HCT116 (cell line): Measurements from ENCODE around the gene CDH22. TPM values are rescaled to one million over a fixed set of nuclear protein-coding genes. Genes with fewer than 3 reads are reported as not detected.

ENCODE experiments used
- ATAC-seq: fragments of 200-7000 bp; cut with Tn5 transposase; 2 replicates; pipeline ENCODE4 v1.9.1; 2020; ENCODE audit warnings: mild to moderate bottlenecking, moderate library complexity
- BruUV-seq: library from RNA; stranded (reverse); fragments of 400-500 nt; replicated peaks from 2 replicates; lab custom pipeline; 2021; lab: Mats Ljungman, UMichigan
- CTCF ChIA-PET: fragments of 300-600 bp; sonication (Branson Sonifier 250); formaldehyde crosslinking; loops from one replicate; lab custom pipeline; 2021; ENCODE audit warnings: antibody characterized with exemption; lab: Charles Lee
- POLR2A ChIA-PET: fragments of 300-600, 350-600 bp; sonication (Branson Sonifier 250); formaldehyde crosslinking; loops from one replicate; lab custom pipeline; 2021; ENCODE audit warnings: antibody characterized with exemption; lab: Charles Lee
- RAD21 ChIA-PET, 2 experiments: fragments of 300-600 bp; sonication (Branson Sonifier 250); formaldehyde crosslinking; loops; one replicate each; lab custom pipeline; 2023; ENCODE audit warnings: low total read pairs in 2 of 2; ENCODE audit not compliant: uncharacterized antibody in 2 of 2, unreplicated experiment in 2 of 2, low non-redundant PET in 1 of 2; lab: Charles Lee
- DNase-seq: peaks from one replicate; pipeline ENCODE4 v3.0.0-alpha.2; 2010; ENCODE audit warnings: low read depth, low spot score
- H2AFZ ChIP-seq: fragments of 200-600 bp; shearing (Covaris generic), sonication (generic); 2 replicates; pipeline ENCODE4 v1.6.1; 2017; ENCODE audit warnings: low read depth, mixed run types, mixed read lengths, antibody characterized with exemption, low read length; ENCODE audit not compliant: poor library complexity, severe bottlenecking
- H3K27ac ChIP-seq: 2 replicates; pipeline ENCODE4 v1.5.1; 2012; ENCODE audit warnings: low read depth, low read length
- H3K27me3 ChIP-seq: fragments of 200-600 bp; sonication (generic); 2 replicates; pipeline ENCODE4 v1.6.1; 2016; ENCODE audit warnings: mixed run types, low read length, mixed read lengths; ENCODE audit not compliant: insufficient read depth
- H3K36me3 ChIP-seq, 2 experiments: fragments of 200-500 bp in 1 of 2; fragments of 200-600 bp in 1 of 2; sonication (Bioruptor generic) in 1 of 2; sonication (generic) in 1 of 2; 2 replicates each; pipeline versions ENCODE4 v1.5.1 to v1.6.1; 2014 to 2016; ENCODE audit warnings: low read length in 2 of 2, inconsistent platforms in 1 of 2, mixed read lengths in 1 of 2, mixed run types in 1 of 2; ENCODE audit not compliant: insufficient read depth in 2 of 2, control insufficient read depth in 1 of 2
- H3K4me1 ChIP-seq, 2 experiments: fragments of 200-600 bp in 1 of 2; sonication (generic) in 1 of 2; 2 replicates each; pipeline versions ENCODE4 v1.5.1 to v1.6.1; 2012 to 2017; ENCODE audit warnings: low read length in 2 of 2, inconsistent platforms in 1 of 2, mild to moderate bottlenecking in 1 of 2, mixed read lengths in 1 of 2, mixed run types in 1 of 2, moderate library complexity in 1 of 2; ENCODE audit not compliant: insufficient read depth in 2 of 2, control insufficient read depth in 1 of 2
- H3K4me2 ChIP-seq: fragments of 200-600 bp; sonication (generic); 2 replicates; pipeline ENCODE4 v1.6.1; 2017; ENCODE audit warnings: mixed run types, low read length, mixed read lengths
- H3K4me3 ChIP-seq, 2 experiments: fragments of 200-600 bp in 1 of 2; sonication (generic) in 1 of 2; replicated peaks in 1 of 2; 2 replicates each; pipeline ENCODE4 v1.5.1; 2011 to 2016; ENCODE audit warnings: low read length in 2 of 2, control low read depth in 1 of 2, low read depth in 1 of 2, mild to moderate bottlenecking in 1 of 2, mixed read lengths in 1 of 2, mixed run types in 1 of 2
- H3K79me2 ChIP-seq: fragments of 200-600 bp; sonication (generic); 2 replicates; pipeline ENCODE4 v1.6.1; 2017; ENCODE audit warnings: mild to moderate bottlenecking, mixed run types, low read length, moderate library complexity, mixed read lengths; ENCODE audit not compliant: insufficient read depth
- H3K9ac ChIP-seq: fragments of 200-600 bp; sonication (generic); 2 replicates; pipeline ENCODE4 v1.6.1; 2016; ENCODE audit warnings: low read length, mixed read lengths
- H3K9me2 ChIP-seq: fragments of 200-600 bp; sonication (generic), shearing (Covaris generic); 2 replicates; pipeline ENCODE4 v1.6.1; 2017; ENCODE audit warnings: mixed run types, mild to moderate bottlenecking, moderate library complexity; ENCODE audit not compliant: insufficient read depth
- H3K9me3 ChIP-seq, 2 experiments: fragments of 200-500 bp in 1 of 2; fragments of 200-600 bp in 1 of 2; sonication (Bioruptor generic) in 1 of 2; sonication (generic) in 1 of 2; 2 replicates each; pipeline ENCODE4 v1.6.1; 2014 to 2017; ENCODE audit warnings: low read length in 2 of 2, mixed read lengths in 2 of 2, inconsistent platforms in 1 of 2, low read depth in 1 of 2, mild to moderate bottlenecking in 1 of 2, mixed run types in 1 of 2, moderate library complexity in 1 of 2; ENCODE audit not compliant: control insufficient read depth in 1 of 2, insufficient read depth in 1 of 2
- H4K20me1 ChIP-seq: fragments of 200-600 bp; sonication (generic), shearing (Covaris generic); 2 replicates; pipeline ENCODE4 v1.6.1; 2017; ENCODE audit warnings: mixed run types, mild to moderate bottlenecking, moderate library complexity; ENCODE audit not compliant: insufficient read depth
- CBX3 ChIP-seq: IDR thresholded peaks from 2 replicates; pipeline ENCODE4 v1.6.1; 2012; ENCODE audit warnings: low read depth
- ELF1 ChIP-seq: IDR thresholded peaks from 2 replicates; pipeline ENCODE4 v1.6.1; 2012; ENCODE audit warnings: low read depth, borderline replicate concordance
- EZH2 ChIP-seq: fragments of 200-600 bp; sonication (generic); IDR thresholded peaks from 2 replicates; pipeline ENCODE4 v1.6.1; 2017; ENCODE audit warnings: antibody characterized with exemption, mixed run types
- FOSL1 ChIP-seq: IDR thresholded peaks from 2 replicates; pipeline ENCODE4 v1.6.1; 2012; ENCODE audit warnings: low read depth
- POLR2A ChIP-seq: IDR thresholded peaks from 2 replicates; pipeline ENCODE4 v1.7.0; 2011; ENCODE audit warnings: borderline replicate concordance; ENCODE audit not compliant: insufficient read depth, insufficient read length; ENCODE audit errors: extremely low read depth
- RAD21 ChIP-seq: IDR thresholded peaks from 2 replicates; pipeline ENCODE4 v1.6.1; 2012; ENCODE audit warnings: low read depth, mild to moderate bottlenecking
- SIN3A ChIP-seq: IDR thresholded peaks from 2 replicates; pipeline ENCODE4 v1.6.1; 2012; ENCODE audit warnings: low read depth
- SP1 ChIP-seq: IDR thresholded peaks from 2 replicates; pipeline ENCODE4 v1.6.1; 2012; ENCODE audit warnings: low read depth
- SRF ChIP-seq: IDR thresholded peaks from 2 replicates; pipeline ENCODE4 v1.6.1; 2012; ENCODE audit warnings: low read depth
- TCF7L2 ChIP-seq: IDR thresholded peaks from 2 replicates; pipeline ENCODE4 v1.7.0; 2011; ENCODE audit warnings: borderline replicate concordance, inconsistent platforms; ENCODE audit not compliant: insufficient read depth, insufficient read length; ENCODE audit errors: extremely low read depth
- YY1 ChIP-seq: IDR thresholded peaks from 2 replicates; pipeline ENCODE4 v1.6.1; 2011; ENCODE audit warnings: low read length, low read depth, moderate library complexity, mild to moderate bottlenecking; ENCODE audit not compliant: insufficient replicate concordance; ENCODE audit errors: extremely low read depth
- ZFX ChIP-seq: fragments of 450-650 bp; IDR thresholded peaks from 2 replicates; pipeline ENCODE4 v1.6.1; 2017
- intact Hi-C: fragments of 100-400 bp; cut with micrococcal nuclease; formaldehyde crosslinking; loops from 2 replicates; pipeline ENCODE4 v1.10.0; 2022
- total RNA-seq: library from RNA; stranded (reverse); gene quantifications from one replicate; pipeline ENCODE4 v1.2.1, GENCODE V29; 2021; ENCODE audit not compliant: unreplicated experiment
- TF ChIP-seq, protein P1 (sequence below), 3 experiments: fragments of 200-600 bp in 1 of 3; sonication (generic) in 1 of 3; IDR thresholded peaks in 2 of 3; conservative IDR thresholded peaks in 1 of 3; 2 replicates each; pipeline ENCODE4 v1.5.1; 2012 to 2017; ENCODE audit warnings: low read depth in 2 of 3, low read length in 2 of 3, antibody characterized with exemption in 1 of 3, borderline replicate concordance in 1 of 3, control low read depth in 1 of 3, mild to moderate bottlenecking in 1 of 3, mixed read lengths in 1 of 3, mixed run types in 1 of 3, moderate library complexity in 1 of 3; ENCODE audit not compliant: insufficient read depth in 1 of 3
- TF ChIP-seq, protein P2 (sequence below): IDR thresholded peaks from 2 replicates; pipeline ENCODE4 v1.6.1; 2012

The CDH22 gene
- total RNA-seq, 1 experiment from 2014 or later = 1.8 TPM

DNA sequence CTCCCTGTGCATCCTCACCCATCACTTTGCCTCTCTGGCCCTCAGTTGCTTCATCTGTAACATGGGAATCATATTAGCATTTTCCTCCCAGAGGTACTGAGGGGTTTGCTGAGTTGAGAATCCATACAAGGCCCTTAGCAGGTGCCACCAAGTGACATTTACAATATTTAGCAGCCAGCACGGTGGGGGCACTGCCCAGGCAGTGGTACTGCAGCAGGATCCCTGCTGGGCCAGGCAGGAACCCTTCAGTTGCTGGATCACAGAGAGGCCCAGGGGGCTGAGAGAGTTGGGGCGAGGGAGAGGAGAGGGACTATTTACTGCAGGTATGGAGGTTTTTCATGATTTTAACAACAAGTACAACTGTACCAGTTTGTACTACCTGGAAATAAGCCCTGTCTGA lies 65.9 kb downstream of the CDH22 start:
- ChIA-PET POLR2A (no interaction called here), CTCF (no interaction called here)
- no peaks in the 10 kb centered on the region for H3K27me3 ChIP-seq

DNA sequence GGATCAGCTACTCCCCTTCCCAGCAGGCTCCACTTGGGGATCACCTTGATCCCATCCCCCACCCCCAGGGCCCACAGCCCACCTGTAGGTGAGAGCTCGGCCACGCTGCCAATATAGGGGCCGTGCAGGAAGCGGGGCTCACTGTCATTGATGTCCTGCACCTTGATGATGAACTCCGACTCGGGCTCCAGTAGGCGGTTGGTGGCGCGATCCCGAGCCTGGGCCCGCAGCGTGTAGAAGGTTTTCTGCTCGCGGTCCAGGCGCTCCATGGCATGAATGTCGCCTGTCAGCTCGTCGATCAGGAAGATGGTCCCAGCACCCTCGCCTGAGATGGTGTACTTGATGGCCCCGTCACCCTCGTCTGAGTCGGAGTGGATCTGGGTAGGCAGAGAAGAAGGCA lies 67.4 kb downstream of the CDH22 start:
- H3K4me1 ChIP-seq = peaks cover 0 to 3% of the 10 kb centered on the region in 2 experiments; a peak in 1 of 4 replicates
- no peaks in the 10 kb centered on the region for H3K36me3 ChIP-seq
- ATAC-seq (no peak), DNase-seq (no peak)
- no peaks in the 10 kb centered on the region for H3K9me3 ChIP-seq
- CTCF ChIA-PET = no interaction called here
- no peaks in the 10 kb centered on the region for H3K79me2 ChIP-seq
- no peak overlapping the region for H3K27ac ChIP-seq
- H4K20me1 ChIP-seq = no peaks in the 10 kb centered on the region
- POLR2A ChIA-PET = no interaction called here
- BruUV-seq = no TSS peak
- no peaks in the 10 kb centered on the region for H3K9me2 ChIP-seq
- RAD21 ChIA-PET = no interaction called here
- TF ChIP-seq EZH2 = no peak
- TF ChIP-seq SRF = no peak
- no peak for TF ChIP-seq YY1
- no peak for TF ChIP-seq TCF7L2
- no peak for TF ChIP-seq POLR2A
- TF ChIP-seq RAD21 = no peak
- TF ChIP-seq, protein P1, sequence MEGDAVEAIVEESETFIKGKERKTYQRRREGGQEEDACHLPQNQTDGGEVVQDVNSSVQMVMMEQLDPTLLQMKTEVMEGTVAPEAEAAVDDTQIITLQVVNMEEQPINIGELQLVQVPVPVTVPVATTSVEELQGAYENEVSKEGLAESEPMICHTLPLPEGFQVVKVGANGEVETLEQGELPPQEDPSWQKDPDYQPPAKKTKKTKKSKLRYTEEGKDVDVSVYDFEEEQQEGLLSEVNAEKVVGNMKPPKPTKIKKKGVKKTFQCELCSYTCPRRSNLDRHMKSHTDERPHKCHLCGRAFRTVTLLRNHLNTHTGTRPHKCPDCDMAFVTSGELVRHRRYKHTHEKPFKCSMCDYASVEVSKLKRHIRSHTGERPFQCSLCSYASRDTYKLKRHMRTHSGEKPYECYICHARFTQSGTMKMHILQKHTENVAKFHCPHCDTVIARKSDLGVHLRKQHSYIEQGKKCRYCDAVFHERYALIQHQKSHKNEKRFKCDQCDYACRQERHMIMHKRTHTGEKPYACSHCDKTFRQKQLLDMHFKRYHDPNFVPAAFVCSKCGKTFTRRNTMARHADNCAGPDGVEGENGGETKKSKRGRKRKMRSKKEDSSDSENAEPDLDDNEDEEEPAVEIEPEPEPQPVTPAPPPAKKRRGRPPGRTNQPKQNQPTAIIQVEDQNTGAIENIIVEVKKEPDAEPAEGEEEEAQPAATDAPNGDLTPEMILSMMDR (IDR thresholded peaks at IDR 0.05 in 2 of 3, conservative IDR thresholded peaks at IDR 0.05 in 1 of 3; ENCODE audit: borderline replicate concordance in 1 of 3, insufficient read depth in 1 of 3, low read depth in 2 of 3, low read length in 2 of 3) = no peak
- no peak for TF ChIP-seq CBX3
- TF ChIP-seq SP1 = no peak
- TF ChIP-seq, protein P2, sequence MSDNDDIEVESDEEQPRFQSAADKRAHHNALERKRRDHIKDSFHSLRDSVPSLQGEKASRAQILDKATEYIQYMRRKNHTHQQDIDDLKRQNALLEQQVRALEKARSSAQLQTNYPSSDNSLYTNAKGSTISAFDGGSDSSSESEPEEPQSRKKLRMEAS = no peak
- no peak for TF ChIP-seq SIN3A
- no peak for TF ChIP-seq ZFX
- TF ChIP-seq ELF1 = no peak
- TF ChIP-seq, all 23 proteins: peak for 0
- Histone ChIP-seq H3K4me2 (no peak overlapping the region), H3K4me3 (no peak overlapping the region), H3K9ac (no peak overlapping the region), H2AFZ (no peak overlapping the region), H3K27me3 (no peaks in the 10 kb centered on the region)
- intact Hi-C loops = no loop called here

More for the DNA sequence above, 65.9 kb downstream of the CDH22 start:
- intact Hi-C loops = no loop called here
- no peak for DNase-seq
- Histone ChIP-seq H3K9ac (no peak overlapping the region), H3K4me2 (no peak overlapping the region), H4K20me1 (no peaks in the 10 kb centered on the region), H3K27ac (no peak overlapping the region), H3K9me3 (no peaks in the 10 kb centered on the region), H3K9me2 (no peaks in the 10 kb centered on the region), H2AFZ (no peak overlapping the region), H3K79me2 (no peaks in the 10 kb centered on the region), H3K36me3 (no peaks in the 10 kb centered on the region)
- RAD21 ChIA-PET = no interaction called here
- no TSS peak for BruUV-seq
- no peak for ATAC-seq
- no peak for TF ChIP-seq FOSL1
- no peak for TF ChIP-seq ELF1
- TF ChIP-seq, all 23 proteins: peak for 0
- Histone ChIP-seq H3K4me1 (peaks cover 0 to 3% of the 10 kb centered on the region in 2 experiments; a peak in 1 of 4 replicates), H3K4me3 (no peak overlapping the region)
